Lower lobe of right lung (tissue), 2 donors: ENCODE data around the gene ANKRD63. TPM values are rescaled to one million over a fixed set of nuclear protein-coding genes. Genes with fewer than 3 reads are reported as not detected.

Source experiments
- ATAC-seq, 2 donors: fragments of 200-7000 bp; cut with Tn5 transposase; one replicate each; pipeline ENCODE4 v1.9.1; 2020 to 2022; ENCODE audit warnings: mild to moderate bottlenecking in 2 of 2, moderate library complexity in 2 of 2
- DNase-seq: peaks from one replicate; pipeline ENCODE4 v3.0.0-alpha.2; 2020
- H3K27ac ChIP-seq: fragments of 200-600 bp; one replicate; pipeline ENCODE4 v1.8.0; 2022
- H3K27me3 ChIP-seq: fragments of 200-600 bp; one replicate; pipeline ENCODE4 v1.8.0; 2022; ENCODE audit warnings: low read depth
- H3K36me3 ChIP-seq: fragments of 200-600 bp; one replicate; pipeline ENCODE4 v1.8.0; 2022; ENCODE audit warnings: mild to moderate bottlenecking
- H3K4me1 ChIP-seq: fragments of 200-600 bp; one replicate; pipeline ENCODE4 v1.8.0; 2022
- H3K4me3 ChIP-seq: fragments of 200-600 bp; one replicate; pipeline ENCODE4 v1.8.0; 2022; ENCODE audit warnings: mild to moderate bottlenecking
- H3K9me3 ChIP-seq: fragments of 200-600 bp; one replicate; pipeline ENCODE4 v1.8.0; 2022
- intact Hi-C: fragments of 100-400 bp; cut with DNase I; formaldehyde crosslinking; loops from one replicate; pipeline ENCODE4 v1.11.0; 2022
- total RNA-seq: library from RNA; stranded (reverse); fragmentation: NEBNext Ultra II Directional; extraction: Animal tissue kit (Norgen Biotek cat#: 25700); gene quantifications from one replicate; pipeline ENCODE4 v1.2.1, GENCODE V29; 2021
- TF ChIP-seq, protein P1 (sequence below): fragments of 200-600 bp; IDR thresholded peaks from one replicate; pipeline ENCODE4 v1.8.0; 2022; ENCODE audit warnings: antibody characterized with exemption, mild to moderate bottlenecking
- donor health status: DM: no; HTN: yes; CAD: no; lungs with severe emphysema.

Gene ANKRD63
- total RNA-seq, 1 donor from 2014 or later: not detected

DNA sequence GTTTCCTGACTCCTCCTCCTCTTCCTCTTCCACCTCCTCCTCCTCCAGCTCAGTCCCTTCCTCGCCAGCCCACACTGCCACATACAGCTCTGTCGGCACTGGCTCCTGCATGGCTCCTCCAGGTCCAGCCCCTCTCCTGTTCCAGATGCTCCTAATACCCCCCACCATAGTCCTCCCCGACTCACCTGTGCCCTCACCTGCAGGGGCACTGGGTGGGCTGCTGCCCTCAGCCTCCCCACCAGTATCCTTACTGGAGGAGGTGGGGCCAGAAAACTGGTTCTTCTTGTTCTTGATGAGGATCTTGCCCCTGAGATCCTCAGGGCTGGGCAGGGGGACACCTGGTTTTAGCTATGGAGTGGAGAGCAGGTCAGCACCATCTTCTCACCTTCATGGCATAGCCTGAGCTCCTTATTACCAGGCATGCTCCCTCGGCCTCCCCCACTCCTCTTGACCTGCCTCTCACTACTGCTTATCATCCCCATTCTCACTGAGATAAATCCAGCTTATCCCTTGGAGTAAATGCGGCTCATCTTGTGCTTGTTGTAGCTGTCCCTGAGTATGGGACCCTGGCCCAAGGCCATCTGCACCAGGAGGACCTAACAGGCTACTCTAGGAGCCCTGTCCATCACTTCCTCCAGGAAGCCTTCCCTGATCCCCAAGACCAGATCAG, 13.8 kb upstream of the ANKRD63 start:
- H3K36me3 ChIP-seq: peaks cover 27% of the 10 kb centered on the region
- DNase-seq: peak; percentile 22

DNA sequence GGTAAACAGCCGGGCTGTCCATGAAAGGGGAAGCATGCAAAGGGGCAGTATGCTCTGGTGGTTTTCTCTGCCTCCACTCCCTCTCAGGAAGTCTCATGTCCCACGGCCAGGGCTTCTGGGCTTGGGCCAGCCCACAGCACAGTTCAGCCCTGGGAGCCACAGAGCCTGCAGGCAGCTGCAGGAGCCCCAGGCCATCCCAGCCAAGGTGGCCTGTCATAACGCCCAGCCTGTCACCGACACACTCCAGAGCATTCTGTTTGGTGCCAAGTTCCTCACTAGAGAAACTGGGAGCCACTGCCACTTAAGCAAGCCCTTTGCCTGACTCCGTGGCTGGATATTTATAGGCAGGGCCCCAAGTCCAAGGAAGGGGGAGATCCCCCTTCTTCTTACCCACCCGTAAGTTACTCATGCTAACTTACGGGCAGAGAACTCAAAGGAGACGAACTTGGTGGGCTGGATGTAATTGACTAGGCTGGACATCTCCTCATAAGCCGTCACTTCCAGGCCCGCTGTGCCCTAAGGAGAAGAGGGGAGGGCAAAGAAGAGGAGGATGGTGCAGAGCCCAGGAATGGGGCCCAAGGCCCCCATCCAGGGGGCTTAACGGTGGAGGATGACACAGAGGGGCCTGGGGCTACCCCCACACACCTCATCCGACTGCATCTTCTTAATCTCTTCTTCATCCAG, 13.2 kb upstream of the ANKRD63 start:
- H3K4me1 ChIP-seq: peaks cover 8% of the 10 kb centered on the region
- ATAC-seq: no peak
- peaks cover 31% of the 10 kb centered on the region for H3K36me3 ChIP-seq
- no peak overlapping the region for H3K27ac ChIP-seq
- H3K4me3 ChIP-seq: no peak overlapping the region
- no peaks in the 10 kb centered on the region for H3K9me3 ChIP-seq
- intact Hi-C loops: no loop called here
- H3K27me3 ChIP-seq: peaks cover 7% of the 10 kb centered on the region
- TF ChIP-seq, protein P1, sequence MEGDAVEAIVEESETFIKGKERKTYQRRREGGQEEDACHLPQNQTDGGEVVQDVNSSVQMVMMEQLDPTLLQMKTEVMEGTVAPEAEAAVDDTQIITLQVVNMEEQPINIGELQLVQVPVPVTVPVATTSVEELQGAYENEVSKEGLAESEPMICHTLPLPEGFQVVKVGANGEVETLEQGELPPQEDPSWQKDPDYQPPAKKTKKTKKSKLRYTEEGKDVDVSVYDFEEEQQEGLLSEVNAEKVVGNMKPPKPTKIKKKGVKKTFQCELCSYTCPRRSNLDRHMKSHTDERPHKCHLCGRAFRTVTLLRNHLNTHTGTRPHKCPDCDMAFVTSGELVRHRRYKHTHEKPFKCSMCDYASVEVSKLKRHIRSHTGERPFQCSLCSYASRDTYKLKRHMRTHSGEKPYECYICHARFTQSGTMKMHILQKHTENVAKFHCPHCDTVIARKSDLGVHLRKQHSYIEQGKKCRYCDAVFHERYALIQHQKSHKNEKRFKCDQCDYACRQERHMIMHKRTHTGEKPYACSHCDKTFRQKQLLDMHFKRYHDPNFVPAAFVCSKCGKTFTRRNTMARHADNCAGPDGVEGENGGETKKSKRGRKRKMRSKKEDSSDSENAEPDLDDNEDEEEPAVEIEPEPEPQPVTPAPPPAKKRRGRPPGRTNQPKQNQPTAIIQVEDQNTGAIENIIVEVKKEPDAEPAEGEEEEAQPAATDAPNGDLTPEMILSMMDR: no peak
- peak; percentile 39 for DNase-seq

More for the DNA sequence above, 13.8 kb upstream of the ANKRD63 start:
- Histone ChIP-seq H3K9me3 (no peaks in the 10 kb centered on the region), H3K27me3 (peaks cover 7% of the 10 kb centered on the region), H3K27ac (no peak overlapping the region), H3K4me1 (peaks cover 1% of the 10 kb centered on the region), H3K4me3 (no peak overlapping the region)
- ATAC-seq: no peak
- intact Hi-C loops: no loop called here
- TF ChIP-seq, protein P1: no peak

DNA sequence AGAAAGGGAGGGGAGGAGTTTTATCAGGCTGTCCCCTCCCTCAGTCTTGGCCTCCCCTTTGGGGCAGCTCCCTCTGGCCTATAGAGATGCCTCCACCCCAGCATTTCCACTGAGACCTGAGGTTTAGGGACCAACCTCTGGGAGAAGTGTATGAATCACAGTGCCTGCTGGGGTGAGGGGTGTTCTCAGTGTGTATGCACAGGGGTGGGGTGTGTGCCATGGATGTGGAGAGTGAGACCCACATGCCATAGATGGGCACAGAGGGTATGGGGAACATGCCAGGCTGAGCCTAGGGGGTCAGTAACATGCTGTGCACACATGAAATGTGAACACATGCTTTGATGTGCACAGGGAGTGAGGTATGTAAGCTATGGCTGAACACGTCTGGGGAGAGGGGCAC, 12.4 kb upstream of the ANKRD63 start:
- Histone ChIP-seq H3K36me3 (peaks cover 31% of the 10 kb centered on the region), H3K9me3 (no peaks in the 10 kb centered on the region), H3K27me3 (peaks cover 7% of the 10 kb centered on the region), H3K4me3 (no peak overlapping the region), H3K4me1 (peaks cover 15% of the 10 kb centered on the region), H3K27ac (no peak overlapping the region)
- DNase-seq (no peak), ATAC-seq (no peak)
- intact Hi-C loops: no loop called here
- TF ChIP-seq, protein P1: no peak

DNA sequence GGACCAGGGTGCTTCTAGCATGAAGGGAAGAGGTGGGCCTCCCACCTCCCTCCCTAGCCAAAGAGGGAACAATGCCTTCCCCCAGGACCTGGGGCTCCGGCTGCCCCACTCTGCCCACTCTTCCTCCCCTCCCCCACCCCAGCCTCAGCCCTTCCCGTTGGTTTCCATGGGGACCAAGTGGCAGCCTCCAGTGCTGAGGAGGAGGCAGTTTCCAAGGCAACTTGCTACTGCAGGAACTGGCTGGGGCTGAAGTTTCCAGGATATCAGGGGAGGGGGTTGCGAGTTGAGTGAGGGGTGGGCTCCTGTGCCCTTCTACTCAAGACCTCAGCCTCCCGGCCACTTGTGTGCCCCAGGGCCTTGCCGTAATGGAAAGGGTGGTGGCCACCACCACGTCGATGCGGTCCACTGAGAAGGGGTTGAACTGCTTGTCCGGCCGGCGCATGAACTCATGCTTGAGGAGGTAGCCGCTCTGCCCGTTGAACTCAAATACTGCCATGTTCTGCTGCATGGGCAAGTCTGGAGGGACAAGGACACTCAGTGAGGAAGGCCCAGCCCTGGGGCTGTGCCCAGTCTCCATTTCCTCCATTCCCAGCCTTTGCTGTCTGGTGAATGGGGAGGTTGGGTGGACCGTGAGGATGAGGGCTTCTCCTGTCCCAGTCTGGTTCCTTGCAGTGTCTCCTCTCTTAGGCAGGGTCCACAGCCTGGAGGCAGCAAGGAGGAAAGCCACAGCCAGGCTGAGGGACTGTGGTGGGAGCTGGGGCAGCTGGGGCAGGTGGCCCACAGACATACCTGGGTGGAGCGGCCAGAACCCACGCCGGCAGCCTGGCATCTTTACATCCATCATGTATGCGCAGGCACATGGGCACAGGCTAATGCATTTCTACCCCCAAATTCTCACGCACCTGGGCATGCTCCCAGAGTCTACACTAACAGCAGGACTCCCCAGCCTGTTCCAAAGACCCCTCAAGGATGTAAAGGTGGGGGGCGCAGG, 11.3 kb upstream of the ANKRD63 start:
- no peak for ATAC-seq
- H3K27me3 ChIP-seq: peaks cover 7% of the 10 kb centered on the region
- no peaks in the 10 kb centered on the region for H3K9me3 ChIP-seq
- H3K36me3 ChIP-seq: peaks cover 31% of the 10 kb centered on the region
- H3K4me1 ChIP-seq: peaks cover 15% of the 10 kb centered on the region
- no peak overlapping the region for H3K4me3 ChIP-seq
- peak; percentile 18 for DNase-seq
- H3K27ac ChIP-seq: no peak overlapping the region
- TF ChIP-seq, protein P1: no peak
- intact Hi-C loops: no loop called here

DNA sequence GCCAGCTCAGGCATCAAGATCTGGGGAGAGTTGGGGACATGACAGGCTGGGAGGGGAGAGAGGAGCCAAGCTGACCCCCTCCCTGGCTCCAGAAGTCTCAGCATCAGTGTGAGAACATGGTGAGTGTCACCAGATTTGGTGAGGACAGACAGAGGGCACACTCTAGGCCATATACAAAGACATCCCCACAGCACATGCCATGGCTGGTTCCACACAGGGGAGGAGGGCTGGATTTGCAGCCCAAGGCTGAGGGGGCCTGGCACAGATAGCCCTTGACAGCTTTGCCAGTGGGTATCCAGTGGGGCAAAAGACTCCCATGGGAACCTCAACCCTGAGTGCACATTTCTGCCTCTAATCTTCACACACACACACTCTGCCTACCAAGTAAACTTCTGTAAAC, 10.1 kb upstream of the ANKRD63 start:
- Histone ChIP-seq H3K36me3 (peaks cover 37% of the 10 kb centered on the region), H3K4me3 (no peak overlapping the region), H3K4me1 (peaks cover 15% of the 10 kb centered on the region), H3K27ac (no peak overlapping the region), H3K9me3 (no peaks in the 10 kb centered on the region), H3K27me3 (peaks cover 10% of the 10 kb centered on the region)
- ATAC-seq: no peak
- DNase-seq: no peak
- TF ChIP-seq, protein P1: no peak
- intact Hi-C loops: no loop called here
